GM12878 (cell line): ENCODE data around the gene REL. TPM values are rescaled to one million over a fixed set of nuclear protein-coding genes. Genes with fewer than 3 reads are reported as not detected.

ENCODE experiments used
- ATF2 ChIP-seq: IDR thresholded peaks from 2 replicates; pipeline ENCODE4 v1.6.1; 2012; ENCODE audit warnings: low read length, inconsistent platforms
- CREM ChIP-seq: IDR thresholded peaks from 2 replicates; pipeline ENCODE4 v1.6.1; 2014; ENCODE audit warnings: antibody characterized with exemption, low read depth
- DPF2 ChIP-seq: fragments of 450-650 bp; IDR thresholded peaks from 2 replicates; pipeline ENCODE4 v1.6.1; 2017; ENCODE audit warnings: mild to moderate bottlenecking
- E2F4 ChIP-seq: IDR thresholded peaks from 2 replicates; pipeline ENCODE4 v1.6.1; 2012; ENCODE audit warnings: low read depth, low read length, improper control_type of control experiment
- EED ChIP-seq: sonication (generic); IDR thresholded peaks from 2 replicates; pipeline ENCODE4 v1.6.1; 2016; ENCODE audit warnings: antibody characterized with exemption, low read depth
- EP300 ChIP-seq, 2 experiments: fragments of 150-350 bp in 1 of 2; IDR thresholded peaks; 2 replicates each; pipeline ENCODE4 v1.6.1; 2011 to 2012; ENCODE audit warnings: low read depth in 2 of 2, low read length in 2 of 2, borderline replicate concordance in 1 of 2, improper control_type of control experiment in 1 of 2, inconsistent platforms in 1 of 2; ENCODE audit not compliant: control insufficient read depth in 1 of 2
- GATAD2B ChIP-seq: fragments of 450-650 bp; conservative IDR thresholded peaks from 2 replicates; pipeline ENCODE4 v1.6.1; 2017; ENCODE audit warnings: low read depth, mild to moderate bottlenecking, moderate library complexity
- IKZF2 ChIP-seq, 2 experiments: fragments of 450-650 bp; IDR thresholded peaks; 2 replicates each; pipeline ENCODE4 v1.6.1; 2017; ENCODE audit warnings: mild to moderate bottlenecking in 2 of 2, moderate library complexity in 2 of 2
- MEF2A ChIP-seq: IDR thresholded peaks from 2 replicates; pipeline ENCODE4 v1.6.1; 2011; ENCODE audit warnings: low read depth, mild to moderate bottlenecking, low read length, moderate library complexity; ENCODE audit not compliant: insufficient read depth
- MTA2 ChIP-seq: fragments of 450-650 bp; IDR thresholded peaks from 2 replicates; pipeline ENCODE4 v1.6.1; 2016; ENCODE audit warnings: low read depth, mild to moderate bottlenecking, moderate library complexity
- NKRF ChIP-seq: fragments of 450-650 bp; conservative IDR thresholded peaks from 2 replicates; pipeline ENCODE4 v1.6.1; 2017; ENCODE audit warnings: mild to moderate bottlenecking, moderate library complexity
- PAX8 ChIP-seq: fragments of 450-650 bp; IDR thresholded peaks from 2 replicates; pipeline ENCODE4 v1.6.1; 2017; ENCODE audit warnings: mild to moderate bottlenecking, moderate library complexity
- RUNX3 ChIP-seq: IDR thresholded peaks from 2 replicates; pipeline ENCODE4 v1.6.1; 2012; ENCODE audit warnings: low read length, inconsistent platforms
- SPI1 ChIP-seq: IDR thresholded peaks from 2 replicates; pipeline ENCODE4 v1.6.1; 2011; ENCODE audit warnings: low read depth, mild to moderate bottlenecking, low read length, moderate library complexity, borderline replicate concordance; ENCODE audit not compliant: insufficient read depth
- TBL1XR1 ChIP-seq: IDR thresholded peaks from 2 replicates; pipeline ENCODE4 v1.6.1; 2012; ENCODE audit warnings: low read depth, low read length, improper control_type of control experiment
- TCF7 ChIP-seq: IDR thresholded peaks from 2 replicates; pipeline ENCODE4 v1.6.1; 2014; ENCODE audit warnings: antibody characterized with exemption, borderline replicate concordance
- ZBED1 ChIP-seq: IDR thresholded peaks from 2 replicates; pipeline ENCODE4 v1.6.1; 2016; ENCODE audit warnings: borderline replicate concordance
- polyA plus RNA-seq, 11 experiments: library from polyadenylated mRNA; depleted of rRNA in 4 of 11; unstranded in 6 of 11; stranded (reverse) in 5 of 11; fragments of >200 nt; fragmentation: Nextera tagmentation in 4 of 11; fragmentation: Illumina TruSeq in 1 of 11; extraction: Ambion mirVana in 4 of 11; extraction: Trizol in 1 of 11; gene quantifications; 1 replicate in 1 of 11; 2 replicates in 10 of 11; pipeline versions ENCODE4 v1.2.1 to v1.2.3, GENCODE V29; 2011 to 2016; ENCODE audit warnings: inconsistent platforms in 2 of 11, missing spikeins in 2 of 11, low read depth in 1 of 11
- total RNA-seq, 4 experiments: library from RNA; depleted of rRNA in 3 of 4; stranded (reverse); fragments of >200 nt in 3 of 4; fragmentation: Illumina TruSeq in 1 of 4; extraction: Trizol in 1 of 4; gene quantifications; 2 replicates each; pipeline versions ENCODE4 v1.2.1 to v1.2.3, GENCODE V29; 2013 to 2021

REL gene
- total and polyA plus RNA-seq, 10 of the 15 experiments (the other 5 are each of a cell fraction or from before 2014, with no cell fraction given), result 6.3 to 52.4 (median 26.6) TPM

DNA sequence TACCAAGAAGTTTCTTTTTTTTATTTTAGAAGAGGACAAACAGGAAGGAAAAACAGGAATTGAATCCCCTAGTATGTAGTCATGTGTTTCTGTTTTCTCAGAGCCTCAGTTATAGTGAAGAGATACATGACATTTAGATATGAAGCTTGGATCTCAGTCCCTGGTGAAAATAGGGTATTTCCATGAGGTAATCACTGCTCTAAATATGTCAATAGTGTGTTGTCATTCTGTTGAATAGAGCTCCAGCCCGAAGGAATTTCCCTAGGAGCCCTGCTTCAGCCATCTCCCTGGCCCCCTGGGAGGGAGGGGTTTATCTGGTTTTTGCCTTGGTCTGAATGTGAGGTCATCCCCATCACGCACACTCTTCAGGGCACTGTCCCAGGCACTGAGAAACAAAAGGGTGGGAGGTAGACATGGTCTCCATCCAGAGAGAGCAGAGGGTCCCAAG, 47.1 kb upstream of the REL start (continued):
- TF ChIP-seq IKZF2 (IDR thresholded peaks at IDR 0.05), result peak; percentile 79
- TF ChIP-seq SPI1, result peak; percentile 56; the same call in 1 of the 2 replicates
- no peak for TF ChIP-seq MTA2
- peak; percentile 63; the same call in 1 of the 2 replicates for TF ChIP-seq GATAD2B
- TF ChIP-seq TBL1XR1, result peak; percentile 48; the same call in 1 of the 2 replicates
- peak; percentile 73 for TF ChIP-seq DPF2
- TF ChIP-seq EP300 (IDR thresholded peaks at IDR 0.05; ENCODE audit: borderline replicate concordance in 1 of 2, control insufficient read depth in 1 of 2, low read depth in 2 of 2, low read length in 2 of 2), result peak; percentile 47 to 79; a peak in 2 of 4 replicates
- TF ChIP-seq ZBED1, result peak; percentile 79; the same call in 1 of the 2 replicates
- TF ChIP-seq ATF2, result peak; percentile 99
- peak; percentile 88 for TF ChIP-seq RUNX3
- TF ChIP-seq E2F4, result no peak
- peak; percentile 39; the same call in 1 of the 2 replicates for TF ChIP-seq TCF7
- TF ChIP-seq NKRF, result no peak
- peak; percentile 78 for TF ChIP-seq CREM
- TF ChIP-seq PAX8, result no peak
- peak; percentile 97 for TF ChIP-seq EED
- peak; percentile 87 for TF ChIP-seq MEF2A
- TF ChIP-seq, all 136 proteins: peak for 35
